H9 (cell line): Measurements from ENCODE around the gene SPRED2. TPM values are rescaled to one million over a fixed set of nuclear protein-coding genes. Genes with fewer than 3 reads are reported as not detected.

Experiments
- DNase-seq: peaks from one replicate; pipeline ENCODE4 v3.0.0-alpha.2; 2017
- H2AFZ ChIP-seq: one replicate; pipeline ENCODE4 v1.6.1; 2013; ENCODE audit warnings: mild to moderate bottlenecking, low read length, control low read depth, moderate library complexity
- H2AK5ac ChIP-seq: 2 replicates; pipeline ENCODE4 v1.6.1; 2013; ENCODE audit warnings: low read length, control low read depth, mixed read lengths; ENCODE audit not compliant: insufficient read length
- H2BK120ac ChIP-seq: one replicate; pipeline ENCODE4 v1.6.1; 2013; ENCODE audit warnings: low read depth, mild to moderate bottlenecking, low read length, control low read depth, inconsistent platforms; ENCODE audit not compliant: poor library complexity, severe bottlenecking
- H2BK12ac ChIP-seq: 2 replicates; pipeline ENCODE4 v1.6.1; 2013; ENCODE audit warnings: low read length, control low read depth, mixed read lengths, low read depth; ENCODE audit not compliant: insufficient read length
- H2BK15ac ChIP-seq: 2 replicates; pipeline ENCODE4 v1.6.1; 2013; ENCODE audit warnings: low read depth, low read length, control low read depth
- H2BK20ac ChIP-seq: one replicate; pipeline ENCODE4 v1.6.1; 2013; ENCODE audit warnings: low read depth, mild to moderate bottlenecking, low read length, control low read depth, inconsistent platforms; ENCODE audit not compliant: poor library complexity, severe bottlenecking
- H2BK5ac ChIP-seq: 2 replicates; pipeline ENCODE4 v1.6.1; 2013; ENCODE audit warnings: low read length, control low read depth, mixed read lengths; ENCODE audit not compliant: insufficient read length
- H3K14ac ChIP-seq: 2 replicates; pipeline ENCODE4 v1.6.1; 2013; ENCODE audit warnings: low read length, control low read depth; ENCODE audit not compliant: insufficient read depth
- H3K18ac ChIP-seq: 2 replicates; pipeline ENCODE4 v1.6.1; 2013; ENCODE audit warnings: low read depth, mild to moderate bottlenecking, mixed read lengths, low read length, control low read depth; ENCODE audit not compliant: insufficient read length
- H3K23ac ChIP-seq: 2 replicates; pipeline ENCODE4 v1.6.1; 2013; ENCODE audit warnings: low read length, control low read depth, mixed read lengths, low read depth; ENCODE audit not compliant: insufficient read length
- H3K23me2 ChIP-seq: 2 replicates; pipeline ENCODE4 v1.6.1; 2013; ENCODE audit warnings: low read depth, mild to moderate bottlenecking, mixed read lengths, low read length, control low read depth; ENCODE audit not compliant: insufficient read length, poor library complexity, severe bottlenecking
- H3K27ac ChIP-seq: 2 replicates; pipeline ENCODE4 v1.5.1; 2013; ENCODE audit warnings: low read length, control low read depth, mixed read lengths, low read depth; ENCODE audit not compliant: insufficient read length
- H3K27me3 ChIP-seq: 2 replicates; pipeline ENCODE4 v1.6.1; 2013; ENCODE audit warnings: low read length, control low read depth, inconsistent platforms; ENCODE audit not compliant: insufficient read depth
- H3K4ac ChIP-seq: 2 replicates; pipeline ENCODE4 v1.6.1; 2013; ENCODE audit warnings: low read depth, mild to moderate bottlenecking, control low read depth, inconsistent platforms, low read length, moderate library complexity
- H3K4me1 ChIP-seq: 2 replicates; pipeline ENCODE4 v1.6.1; 2013; ENCODE audit warnings: low read length, control low read depth, inconsistent platforms; ENCODE audit not compliant: insufficient read depth
- H3K4me2 ChIP-seq: 2 replicates; pipeline ENCODE4 v1.6.1; 2013; ENCODE audit warnings: low read length, control low read depth, mixed read lengths; ENCODE audit not compliant: insufficient read length, insufficient read depth
- H3K56ac ChIP-seq: 2 replicates; pipeline ENCODE4 v1.6.1; 2013; ENCODE audit warnings: low read depth, mild to moderate bottlenecking, mixed read lengths, low read length, control low read depth; ENCODE audit not compliant: insufficient read length
- H3K79me1 ChIP-seq: 2 replicates; pipeline ENCODE4 v1.6.1; 2013; ENCODE audit warnings: low read depth, mild to moderate bottlenecking, moderate library complexity, low read length, control low read depth, inconsistent platforms; ENCODE audit not compliant: insufficient read depth, poor library complexity, severe bottlenecking
- H3K79me2 ChIP-seq: 2 replicates; pipeline ENCODE4 v1.6.1; 2013; ENCODE audit warnings: low read length, control low read depth, inconsistent platforms; ENCODE audit not compliant: insufficient read depth
- H3K9ac ChIP-seq: 2 replicates; pipeline ENCODE4 v1.6.1; 2013; ENCODE audit warnings: low read length, control low read depth, mixed read lengths; ENCODE audit not compliant: insufficient read length; ENCODE audit errors: extremely low read depth
- H3K9me3 ChIP-seq: one replicate; pipeline ENCODE4 v1.6.1; 2013; ENCODE audit warnings: low read depth, low read length, inconsistent platforms; ENCODE audit not compliant: control insufficient read depth
- H3T11ph ChIP-seq: one replicate; pipeline ENCODE4 v1.6.1; 2013; ENCODE audit warnings: mild to moderate bottlenecking, low read length, control low read depth, inconsistent platforms
- H4K20me1 ChIP-seq: one replicate; pipeline ENCODE4 v1.6.1; 2013; ENCODE audit not compliant: control insufficient read depth, insufficient read length, insufficient read depth
- H4K5ac ChIP-seq: 2 replicates; pipeline ENCODE4 v1.6.1; 2013; ENCODE audit warnings: low read depth, mild to moderate bottlenecking, mixed read lengths, low read length, control low read depth; ENCODE audit not compliant: insufficient read length
- H4K8ac ChIP-seq: replicated peaks from 2 replicates; pipeline ENCODE4 v1.6.1; 2013; ENCODE audit warnings: low read length, control low read depth, mixed read lengths, low read depth; ENCODE audit not compliant: insufficient read length
- H4K91ac ChIP-seq: 2 replicates; pipeline ENCODE4 v1.6.1; 2013; ENCODE audit warnings: low read depth, mild to moderate bottlenecking, moderate library complexity, mixed read lengths, low read length, control low read depth; ENCODE audit not compliant: insufficient read length
- H3K27ac Mint-ChIP-seq, 3 experiments: 2 replicates in 2 of 3; 3 replicates in 1 of 3; pipeline ENCODE4 v1.8.0; 2020 to 2021; ENCODE audit warnings: mixed read lengths in 3 of 3, mild to moderate bottlenecking in 1 of 3, moderate library complexity in 1 of 3
- H3K27me3 Mint-ChIP-seq: 2 replicates; pipeline ENCODE4 v1.8.0; 2021; ENCODE audit warnings: low read depth, mild to moderate bottlenecking, moderate library complexity, mixed read lengths
- H3K36me3 Mint-ChIP-seq, 3 experiments: 2 replicates in 2 of 3; 3 replicates in 1 of 3; pipeline ENCODE4 v1.8.0; 2020 to 2021; ENCODE audit warnings: low read depth in 3 of 3, mixed read lengths in 3 of 3; ENCODE audit not compliant: insufficient read depth in 1 of 3
- H3K4me1 Mint-ChIP-seq, 2 experiments: 2 replicates each; pipeline ENCODE4 v1.8.0; 2020; ENCODE audit warnings: mixed read lengths in 2 of 2
- H3K4me3 Mint-ChIP-seq, 2 experiments: 2 replicates in 1 of 2; 3 replicates in 1 of 2; pipeline ENCODE4 v1.8.0; 2020 to 2021; ENCODE audit warnings: mild to moderate bottlenecking in 2 of 2, mixed read lengths in 2 of 2, moderate library complexity in 1 of 2
- H3K9me3 Mint-ChIP-seq, 2 experiments: 2 replicates in 1 of 2; 3 replicates in 1 of 2; pipeline ENCODE4 v1.8.0; 2020; ENCODE audit warnings: mild to moderate bottlenecking in 2 of 2, mixed read lengths in 2 of 2, moderate library complexity in 1 of 2
- WGBS: extraction: QIAGEN DNeasy Blood & Tissue Kit; methylation state at CpG from one replicate; pipeline ENCODE4 v1.1.7; 2013; ENCODE audit warnings: missing lambda C conversion rate, low lambda C conversion rate, mixed read lengths; ENCODE audit not compliant: insufficient read length; ENCODE audit errors: extremely low coverage; 5-methylcytosine and 5-hydroxymethylcytosine counted together
- long read RNA-seq: library from polyadenylated mRNA; unstranded; transcript quantifications from one replicate; pipeline ENCODE4 v2.0.0, GENCODE V29; 2020
- total RNA-seq: library from RNA; stranded (reverse); gene quantifications from 2 replicates; pipeline ENCODE4 v1.2.1, GENCODE V29; 2021
- TF ChIP-seq, protein P1 (sequence below): fragments of 200-600 bp; sonication (generic); conservative IDR thresholded peaks from 3 replicates; pipeline ENCODE4 v1.8.0; 2021; ENCODE audit warnings: antibody characterized with exemption, mild to moderate bottlenecking

The SPRED2 gene
- 20.8 and 23.5 TPM in 2 replicates for total RNA-seq
- long read RNA-seq, full-length matches to known transcripts: 3 of 14 reads
- long read RNA-seq, partial matches to known transcripts: 1 of 14 reads
- long read RNA-seq, other reads (novel, unspliced or antisense): 10 of 14 reads

GRCh38 chr2:65432227-65433190, at the start of gene SPRED2:
SPRED2 (minus strand) TSS chr2:65432599; CDS start chr2:65431987, 612 bp downstream.
- TF ChIP-seq, protein P1, sequence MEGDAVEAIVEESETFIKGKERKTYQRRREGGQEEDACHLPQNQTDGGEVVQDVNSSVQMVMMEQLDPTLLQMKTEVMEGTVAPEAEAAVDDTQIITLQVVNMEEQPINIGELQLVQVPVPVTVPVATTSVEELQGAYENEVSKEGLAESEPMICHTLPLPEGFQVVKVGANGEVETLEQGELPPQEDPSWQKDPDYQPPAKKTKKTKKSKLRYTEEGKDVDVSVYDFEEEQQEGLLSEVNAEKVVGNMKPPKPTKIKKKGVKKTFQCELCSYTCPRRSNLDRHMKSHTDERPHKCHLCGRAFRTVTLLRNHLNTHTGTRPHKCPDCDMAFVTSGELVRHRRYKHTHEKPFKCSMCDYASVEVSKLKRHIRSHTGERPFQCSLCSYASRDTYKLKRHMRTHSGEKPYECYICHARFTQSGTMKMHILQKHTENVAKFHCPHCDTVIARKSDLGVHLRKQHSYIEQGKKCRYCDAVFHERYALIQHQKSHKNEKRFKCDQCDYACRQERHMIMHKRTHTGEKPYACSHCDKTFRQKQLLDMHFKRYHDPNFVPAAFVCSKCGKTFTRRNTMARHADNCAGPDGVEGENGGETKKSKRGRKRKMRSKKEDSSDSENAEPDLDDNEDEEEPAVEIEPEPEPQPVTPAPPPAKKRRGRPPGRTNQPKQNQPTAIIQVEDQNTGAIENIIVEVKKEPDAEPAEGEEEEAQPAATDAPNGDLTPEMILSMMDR: no peak
- H3K27me3 Mint-ChIP-seq: peaks cover 78% of the 10 kb centered on the region
- H3K9me3 Mint-ChIP-seq: no peaks in the 10 kb centered on the region; a peak in 1 of 5 replicates
- Histone ChIP-seq H3T11ph (no peak within 1 kb of the TSS), H3K4me1 (peaks cover 7% of the 10 kb centered on the region; the same call in 1 of the 2 replicates), H3K14ac (no peak within 1 kb of the TSS), H2AFZ (no peak within 1 kb of the TSS), H3K79me2 (peaks cover 4% of the 10 kb centered on the region; the same call in 1 of the 2 replicates), H3K23me2 (peaks cover 18% of the 10 kb centered on the region), H3K27ac (no peak within 1 kb of the TSS), H2BK20ac (no peak within 1 kb of the TSS), H3K23ac (no peak within 1 kb of the TSS), H2BK120ac (no peak within 1 kb of the TSS), H3K9me3 (no peaks in the 10 kb centered on the region), H3K18ac (peak within 1 kb of the TSS; percentile 43), H3K79me1 (peaks cover 3% of the 10 kb centered on the region), H2BK15ac (no peak within 1 kb of the TSS), H3K56ac (no peak within 1 kb of the TSS), H3K4me2 (peak within 1 kb of the TSS; percentile 82), H2AK5ac (no peak within 1 kb of the TSS), H3K9ac (peak within 1 kb of the TSS; percentile 10), H3K4ac (no peak within 1 kb of the TSS), H4K20me1 (no peaks in the 10 kb centered on the region), H4K91ac (no peak within 1 kb of the TSS), H2BK12ac (no peak within 1 kb of the TSS), H2BK5ac (no peak within 1 kb of the TSS), H4K5ac (no peak within 1 kb of the TSS), H4K8ac (no peak within 1 kb of the TSS), H3K27me3 (peaks cover 11% of the 10 kb centered on the region; the same call in 1 of the 2 replicates)
- peaks cover 32 to 41% of the 10 kb centered on the region in 2 experiments for H3K4me1 Mint-ChIP-seq
- peak; percentile 88 for DNase-seq
- H3K36me3 Mint-ChIP-seq: no peaks in the 10 kb centered on the region
- WGBS: no CpG with 5 or more reads among the region's 68 CpGs
- H3K4me3 Mint-ChIP-seq: peak within 1 kb of the TSS; percentile 85 to 95
- peak within 1 kb of the TSS; percentile 62 to 93 (median 80); a peak in 5 of 7 replicates for H3K27ac Mint-ChIP-seq
